ENCODE measurements around the gene ARAP3. TPM values are rescaled to one million over a fixed set of nuclear protein-coding genes. Genes with fewer than 3 reads are reported as not detected.

ARAP3 gene
- total and polyA plus RNA-seq, 9 of the 15 experiments (the other 6 are each of a cell fraction or from before 2014, with no cell fraction given), result 0.83 to 25.7 (median 6.4) TPM

GRCh38 chr5:141692919-141693725, 11.1 kb upstream of the ARAP3 start (continued):
- TF ChIP-seq CUX1 (CRISPR knock-in tag; IDR thresholded peaks at IDR 0.05) (no peak), PCBP1 (IDR thresholded peaks at IDR 0.05; ENCODE audit: low read depth, low read length, poor library complexity, severe bottlenecking) (no peak), TGIF2 (CRISPR knock-in tag; IDR thresholded peaks at IDR 0.05) (no peak), LARP7 (IDR thresholded peaks at IDR 0.05) (no peak), ATF6 (CRISPR knock-in tag; IDR thresholded peaks at IDR 0.05) (0 out of 2 replicates have a peak, but pooled peaks have one; percentile 54), HDAC6 (IDR thresholded peaks at IDR 0.05; ENCODE audit: low read depth, low read length) (no peak), ZBTB12 (CRISPR knock-in tag; IDR thresholded peaks at IDR 0.05) (no peak), ZKSCAN1 (IDR thresholded peaks at IDR 0.05; ENCODE audit: low read depth, low read length) (no peak; the same call in 1 of the 2 replicates), GTF2E2 (tag; IDR thresholded peaks at IDR 0.05) (peak; percentile 77), TSHZ1 (CRISPR knock-in tag; IDR thresholded peaks at IDR 0.05) (no peak), KLF16 (IDR thresholded peaks at IDR 0.05) (no peak; the same call in 1 of the 2 replicates), HMG20A (CRISPR knock-in tag; conservative IDR thresholded peaks at IDR 0.05) (no peak)
- TF ChIP-seq, protein P1, sequence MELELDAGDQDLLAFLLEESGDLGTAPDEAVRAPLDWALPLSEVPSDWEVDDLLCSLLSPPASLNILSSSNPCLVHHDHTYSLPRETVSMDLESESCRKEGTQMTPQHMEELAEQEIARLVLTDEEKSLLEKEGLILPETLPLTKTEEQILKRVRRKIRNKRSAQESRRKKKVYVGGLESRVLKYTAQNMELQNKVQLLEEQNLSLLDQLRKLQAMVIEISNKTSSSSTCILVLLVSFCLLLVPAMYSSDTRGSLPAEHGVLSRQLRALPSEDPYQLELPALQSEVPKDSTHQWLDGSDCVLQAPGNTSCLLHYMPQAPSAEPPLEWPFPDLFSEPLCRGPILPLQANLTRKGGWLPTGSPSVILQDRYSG (tag; conservative IDR thresholded peaks at IDR 0.05; ENCODE audit: low read depth), result no peak

Measured in K562 (cell line).